Stimulated activated CD4-positive, alpha-beta T cell treated with anti-CD3 and anti-CD28 coated beads, Interleukin-12 subunit alpha, Interleukin-12 subunit beta, amount 100 ng/mL, for 24 hours (primary cell): ENCODE measurements around the gene HDAC4.

Experiments
- DNase-seq, 2 experiments: peaks; one replicate each; pipeline ENCODE4 v3.0.0-alpha.2; 2020; ENCODE audit warnings: low read depth in 2 of 2

HDAC4 gene

GRCh38 chr2:239296020-239296932 is 104.5 kb downstream of the HDAC4 start:
- DNase-seq = no peak

GRCh38 chr2:239295377-239296019 is 105.3 kb downstream of the HDAC4 start:
- DNase-seq = no peak

GRCh38 chr2:239294571-239295054 is 106.2 kb downstream of the HDAC4 start:
- no peak for DNase-seq

- DNase-seq = peak; percentile 48 to 52
Measured at GRCh38 chr2:239293775-239294430, 106.9 kb downstream of the HDAC4 start.

GRCh38 chr2:239292959-239293774 is 107.7 kb downstream of the HDAC4 start:
- no peak for DNase-seq

- no peak for DNase-seq
Measured at GRCh38 chr2:239292531-239292930, 108.3 kb downstream of the HDAC4 start.

- DNase-seq = no peak
Measured at GRCh38 chr2:239291475-239292350, 109.1 kb downstream of the HDAC4 start.

- no peak for DNase-seq
Measured at GRCh38 chr2:239290618-239291474, 110.0 kb downstream of the HDAC4 start.

GRCh38 chr2:239289545-239289944 is 111.3 kb downstream of the HDAC4 start:
- no peak for DNase-seq

GRCh38 chr2:239288951-239289511 is 111.8 kb downstream of the HDAC4 start:
- DNase-seq = no peak

GRCh38 chr2:239288237-239288636 is 112.6 kb downstream of the HDAC4 start:
- DNase-seq = no peak

GRCh38 chr2:239287461-239287860 is 113.4 kb downstream of the HDAC4 start:
- no peak for DNase-seq

- no peak for DNase-seq
Measured at GRCh38 chr2:239286901-239287300, 113.9 kb downstream of the HDAC4 start.

- DNase-seq = no peak
Measured at GRCh38 chr2:239285932-239286230, 114.9 kb downstream of the HDAC4 start.

GRCh38 chr2:239285071-239285931 is 115.5 kb downstream of the HDAC4 start:
- no peak for DNase-seq

- no peak for DNase-seq
Measured at GRCh38 chr2:239283961-239284795, 116.6 kb downstream of the HDAC4 start.

GRCh38 chr2:239283288-239283945 is 117.4 kb downstream of the HDAC4 start:
- DNase-seq = no peak
